HG03565 (cell line): Measurements from ENCODE around the gene MACROD1.

Experiments
- ATAC-seq: cut with Tn5 transposase; IDR thresholded peaks from one replicate; pipeline ENCODE4 v1.9.1; 2021; ENCODE audit warnings: mild to moderate bottlenecking, moderate library complexity; ENCODE audit not compliant: unreplicated experiment

The MACROD1 gene

DNA sequence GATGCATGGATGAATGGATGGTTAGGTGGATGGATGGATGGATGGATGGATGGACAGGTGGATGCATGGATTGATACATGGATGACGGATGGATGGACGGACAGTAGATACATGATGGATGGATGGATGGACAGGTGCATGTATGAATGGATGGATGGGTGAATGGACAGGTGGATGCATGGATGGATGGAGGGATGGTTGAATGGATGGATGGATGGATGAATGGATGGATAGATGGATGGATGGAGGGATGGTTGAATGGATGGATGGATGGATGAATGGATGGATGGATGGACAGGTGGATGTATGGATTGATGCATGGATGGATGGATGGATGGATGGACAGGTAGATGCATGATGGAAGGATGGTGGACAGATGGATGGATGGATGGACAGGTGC, 51.7 kb downstream of the MACROD1 start:
- no peak for ATAC-seq

DNA sequence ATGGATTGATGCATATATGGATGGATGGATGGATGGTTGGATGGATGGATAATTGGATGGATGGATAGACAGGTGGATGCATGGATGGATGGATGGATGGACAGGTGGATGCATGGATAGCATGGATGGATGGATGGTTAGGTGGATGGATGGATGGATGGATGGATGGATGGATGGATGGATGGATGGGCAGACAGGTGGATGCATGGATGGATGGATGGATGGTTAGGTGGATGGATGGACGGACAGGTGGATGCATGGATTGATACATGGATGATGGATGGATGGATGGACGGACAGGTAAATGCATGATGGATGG, 52.5 kb downstream of the MACROD1 start:
- ATAC-seq: no peak

DNA sequence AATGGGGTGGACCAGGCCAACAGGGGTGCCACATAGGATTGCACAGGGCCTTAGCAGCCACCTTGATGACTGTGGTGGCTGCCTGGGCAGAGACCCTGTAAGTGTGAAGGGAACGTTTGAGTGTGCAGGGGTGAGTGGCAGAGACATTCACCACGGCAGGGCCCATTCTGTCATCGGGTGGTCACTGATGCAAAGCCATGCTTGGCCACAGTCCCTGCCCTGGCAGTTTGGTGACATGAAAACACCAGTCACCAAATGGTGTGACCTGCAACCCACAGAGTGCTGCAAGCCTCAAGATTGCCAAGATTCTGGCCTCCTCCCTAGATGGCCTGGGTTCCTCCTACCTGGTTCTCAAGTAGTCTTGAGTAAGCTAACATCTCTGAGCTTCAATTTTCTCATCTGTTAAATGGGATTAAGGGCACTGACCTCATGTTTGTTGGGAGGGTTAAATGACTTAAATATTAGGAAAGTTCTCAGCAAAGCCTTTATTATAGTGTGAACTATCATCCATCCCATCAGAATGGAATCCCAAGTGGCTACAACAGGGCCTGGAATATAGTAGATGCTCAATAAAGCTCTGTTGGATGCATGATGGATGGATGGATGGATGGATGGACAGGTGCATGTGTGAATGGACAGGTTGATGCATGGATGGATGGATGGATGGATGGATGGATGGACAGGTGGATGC, 53.0 kb downstream of the MACROD1 start:
- ATAC-seq: no peak

DNA sequence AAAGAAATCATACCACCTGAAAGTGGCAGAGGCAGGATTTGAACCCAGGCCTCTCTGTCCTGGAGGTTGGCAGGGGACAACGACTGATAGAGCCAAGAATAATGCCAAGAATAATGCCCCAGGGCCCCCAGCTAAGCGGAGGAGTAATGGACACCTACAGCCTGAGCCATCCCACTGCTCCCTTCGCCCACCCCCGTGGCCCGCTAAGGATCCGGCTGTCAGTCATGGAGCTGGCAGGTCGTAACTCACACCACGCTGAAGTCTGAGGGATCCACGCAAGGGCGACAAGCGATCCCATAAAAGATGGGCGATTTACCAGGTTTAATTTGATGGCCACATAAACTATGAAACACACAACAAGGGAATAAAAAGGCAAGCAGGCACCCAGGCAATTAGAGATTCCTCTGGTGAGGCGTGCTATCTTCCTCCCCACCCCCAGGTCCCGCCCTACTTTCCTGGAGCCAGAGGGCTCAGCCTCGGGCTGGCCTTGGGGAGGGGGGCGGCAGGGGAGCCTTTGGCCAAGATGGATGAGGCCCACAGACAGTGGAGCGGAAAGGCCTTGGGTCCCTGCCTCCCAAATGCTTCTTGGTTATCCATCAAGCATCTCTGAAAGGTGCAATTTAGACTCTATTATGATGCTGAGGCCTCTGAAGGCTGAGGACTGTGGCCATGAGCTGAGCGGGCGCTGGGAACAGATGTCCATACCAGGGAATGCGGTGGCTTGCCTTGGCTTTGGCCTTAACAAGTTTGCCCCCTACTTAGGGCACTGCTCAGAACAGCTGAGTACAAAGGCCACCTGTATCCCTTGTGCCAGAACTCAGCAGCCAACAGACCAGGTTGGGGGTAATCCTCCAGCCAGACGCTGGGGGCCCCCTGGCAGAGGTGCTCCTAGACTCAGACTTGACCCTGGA, 55.2 kb downstream of the MACROD1 start:
- ATAC-seq: no peak

DNA sequence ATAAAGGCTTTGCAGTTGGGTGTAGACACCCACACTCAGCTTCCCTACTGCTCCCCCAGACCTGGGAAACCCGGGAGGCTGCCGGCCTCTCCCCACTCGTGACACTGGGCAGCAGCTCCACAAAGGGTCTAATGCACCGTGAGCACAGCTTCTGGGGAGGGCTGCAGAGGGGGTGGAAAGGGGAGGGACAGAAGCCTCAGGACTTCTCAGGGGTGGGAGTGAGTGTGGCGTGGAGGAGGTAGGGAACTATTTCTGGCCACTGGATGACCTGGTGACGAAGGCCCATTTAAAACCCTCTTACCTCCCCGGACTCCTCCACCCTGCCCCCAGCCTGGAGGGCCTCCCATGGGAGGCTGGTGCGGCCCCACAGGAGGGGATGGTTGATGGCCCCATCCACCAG, 56.6 kb downstream of the MACROD1 start:
- no peak for ATAC-seq

DNA sequence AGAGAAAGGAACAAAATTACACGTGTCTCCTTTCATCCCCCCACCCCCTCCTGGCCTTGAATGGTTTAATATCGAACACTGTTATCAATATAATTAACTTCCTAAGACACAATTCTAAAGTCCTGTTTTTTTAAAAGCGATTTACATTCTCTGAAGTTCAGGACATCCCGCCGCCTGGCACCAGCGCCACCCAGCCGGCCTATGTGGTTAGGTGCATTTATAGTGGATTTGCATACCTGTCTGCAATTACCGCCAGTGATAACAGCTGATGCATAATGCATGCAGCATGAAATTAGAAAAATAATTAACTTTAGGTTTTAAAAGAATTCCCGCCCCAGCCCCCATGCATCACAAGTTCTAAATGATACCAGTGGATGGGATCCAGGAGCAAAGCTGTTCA, 58.6 kb downstream of the MACROD1 start:
- no peak for ATAC-seq

DNA sequence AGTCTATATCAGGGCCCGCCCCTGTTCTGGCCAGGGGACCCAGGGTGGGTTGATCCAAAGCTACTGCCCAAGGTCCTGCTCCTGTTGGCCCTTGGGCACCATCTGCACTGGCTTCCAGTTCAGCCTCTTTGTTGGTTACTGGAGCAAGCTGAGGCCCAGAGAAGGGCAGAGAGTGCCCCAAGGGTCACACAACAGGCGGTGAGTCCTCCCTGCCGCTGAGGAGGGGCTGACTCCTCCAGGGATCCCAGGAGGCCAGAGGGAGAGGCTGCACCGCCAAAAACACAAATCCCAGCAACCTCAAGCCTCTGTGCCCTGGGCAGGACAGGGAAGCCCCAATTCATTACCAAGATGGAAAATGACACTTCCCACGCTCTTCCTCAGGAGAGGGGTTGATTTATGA, 61.3 kb downstream of the MACROD1 start:
- ATAC-seq: no peak

DNA sequence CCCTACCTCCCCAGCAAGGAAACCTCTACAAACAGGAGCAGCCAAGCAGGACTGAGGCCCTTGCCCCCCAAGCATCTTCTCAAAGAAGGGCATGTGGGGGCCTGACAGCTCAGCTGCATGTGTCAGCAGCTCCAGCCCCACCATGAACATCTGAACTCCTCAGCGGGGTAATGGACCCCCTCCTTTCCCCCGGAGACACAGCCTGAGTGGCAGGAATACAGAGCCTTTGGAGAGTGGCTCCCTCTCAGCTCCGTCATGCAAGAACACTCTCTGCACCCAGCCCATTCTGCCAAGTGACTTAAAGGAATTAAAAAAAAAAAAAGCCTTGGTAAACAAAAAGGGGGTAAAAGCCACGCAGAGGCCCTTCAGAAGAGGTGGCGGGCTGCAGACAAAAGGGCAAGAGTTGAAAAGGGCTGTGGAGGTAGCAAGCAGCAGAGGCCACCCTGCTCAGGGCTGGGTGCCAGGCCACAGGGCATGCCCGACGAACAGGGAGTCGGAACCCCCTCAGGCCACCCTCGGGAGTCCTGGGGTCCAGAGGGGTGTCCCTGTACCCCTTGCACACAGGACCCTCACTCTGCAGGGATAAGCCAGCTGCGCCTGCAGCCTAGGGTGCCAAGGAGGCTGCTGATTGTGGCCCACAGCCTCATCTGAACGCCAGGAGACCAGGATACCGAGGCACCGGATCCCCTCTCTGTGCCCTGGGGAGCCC, 62.5 kb downstream of the MACROD1 start:
- no peak for ATAC-seq

DNA sequence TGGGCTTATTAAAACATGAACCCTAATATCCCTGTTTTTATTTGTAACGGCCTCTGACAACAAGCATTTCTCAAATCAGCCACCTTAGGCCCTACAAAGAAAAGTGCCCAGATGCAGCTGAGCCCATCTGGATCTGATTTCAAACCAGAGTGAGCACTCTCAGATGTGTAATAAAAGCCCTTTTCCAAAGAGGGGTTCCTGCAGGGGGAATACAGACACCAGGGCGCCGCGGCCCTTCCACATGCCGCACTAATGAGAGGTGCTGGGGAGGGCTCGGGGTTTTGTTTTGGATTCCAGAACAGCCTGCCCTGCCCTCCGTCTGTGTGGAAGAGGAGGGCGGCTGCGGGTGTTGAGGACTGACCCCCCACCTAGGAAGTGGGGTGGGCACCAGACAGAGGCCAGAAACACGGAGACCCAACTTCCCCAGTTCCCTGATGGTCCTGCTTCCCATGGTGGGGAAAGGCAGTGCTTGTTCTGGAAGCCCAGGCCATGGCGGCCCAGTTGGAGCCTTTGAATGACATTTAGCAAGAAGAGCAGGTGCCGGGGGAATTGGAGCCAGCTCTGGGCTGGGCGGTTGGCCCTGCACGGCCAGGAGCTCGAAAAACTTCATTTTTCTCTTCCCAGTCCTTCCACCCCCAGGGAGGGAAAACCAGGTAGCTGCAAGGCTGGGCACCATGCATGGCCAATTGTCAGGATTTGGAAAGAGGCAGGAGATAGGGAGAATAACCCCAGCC, 63.7 kb downstream of the MACROD1 start:
- no peak for ATAC-seq

DNA sequence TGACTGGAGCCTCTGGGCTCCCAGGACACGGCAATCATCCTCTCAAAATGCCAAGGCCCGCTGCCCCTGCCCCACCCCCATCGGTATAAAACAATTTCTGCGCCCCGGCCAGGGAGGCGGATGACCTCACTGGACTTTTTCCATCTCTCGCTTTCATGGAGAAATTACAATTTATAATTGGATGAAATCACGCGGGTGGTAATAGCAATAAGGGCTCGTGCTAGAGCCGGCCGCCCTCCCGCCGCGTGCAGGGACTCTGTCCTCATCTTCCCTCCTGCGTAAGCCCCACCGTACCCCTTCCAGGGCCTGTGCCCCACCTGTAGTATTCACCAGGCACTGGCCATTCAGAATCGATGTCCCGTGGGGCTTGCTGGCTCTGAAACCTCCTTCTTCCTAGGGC, 64.5 kb downstream of the MACROD1 start:
- ATAC-seq: no peak

DNA sequence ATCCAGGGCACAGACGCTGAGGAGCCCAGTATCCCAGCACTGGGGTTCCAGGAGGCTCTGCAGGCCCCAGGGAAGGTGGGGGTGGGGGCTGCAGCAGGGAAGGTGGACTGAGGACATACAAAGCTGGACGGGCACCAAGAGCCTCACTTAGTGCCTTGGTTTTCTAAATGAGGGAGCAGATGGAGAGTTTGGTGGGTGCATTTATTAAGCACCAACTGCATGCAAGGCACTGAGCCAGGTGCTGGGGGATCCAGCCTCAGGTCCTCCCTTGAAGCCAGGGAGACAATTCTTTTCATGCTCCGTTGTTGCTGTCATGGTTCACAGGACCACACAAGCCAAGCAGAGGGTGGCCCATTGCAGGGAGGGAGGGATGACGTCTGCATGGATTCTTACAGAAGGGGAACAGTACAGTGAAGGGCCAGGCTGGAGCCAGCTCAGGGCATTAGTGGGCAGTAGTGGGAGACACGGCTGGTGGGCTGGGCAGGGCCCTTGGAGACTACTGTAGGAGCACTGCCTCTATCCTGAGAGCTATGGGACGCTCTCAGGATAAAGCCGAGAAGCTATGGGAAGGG, 65.0 kb downstream of the MACROD1 start:
- no peak for ATAC-seq

DNA sequence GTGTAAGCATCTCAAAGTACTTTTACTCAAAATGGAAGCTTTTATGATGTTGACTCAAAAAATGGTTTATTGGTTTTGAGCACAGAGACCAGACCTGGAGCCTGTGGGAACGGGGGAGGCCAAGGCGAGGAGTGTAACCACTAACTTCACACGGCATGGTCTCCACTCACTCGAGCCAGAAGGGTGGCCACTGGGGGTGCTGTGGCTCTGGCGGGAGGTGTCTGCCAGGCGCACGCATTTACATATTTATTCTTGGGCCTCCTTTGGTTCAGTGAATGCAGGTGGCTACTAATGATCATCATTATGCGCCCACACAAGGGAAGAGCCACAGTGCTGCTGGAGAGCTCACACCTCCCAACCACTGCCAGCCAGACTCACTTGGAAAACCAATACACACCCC, 65.6 kb downstream of the MACROD1 start:
- no peak for ATAC-seq

DNA sequence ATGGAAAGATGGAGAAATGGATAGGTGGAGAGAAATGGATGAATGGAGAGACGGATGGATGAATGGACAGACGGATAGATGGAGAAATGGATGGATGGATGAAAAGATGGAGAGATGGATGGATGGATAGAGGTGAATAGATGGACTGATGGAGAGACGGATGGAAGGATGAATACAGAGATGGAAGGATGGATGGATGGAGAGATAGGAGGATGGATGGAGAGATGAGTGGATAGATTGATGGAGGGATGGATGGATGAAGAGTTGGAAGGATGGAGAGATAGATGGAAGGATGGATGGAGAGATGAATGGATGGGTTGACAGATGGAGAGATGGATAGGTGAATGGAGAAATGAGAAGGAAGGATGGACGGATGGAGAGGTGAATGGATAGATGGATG, 66.5 kb downstream of the MACROD1 start:
- no peak for ATAC-seq

DNA sequence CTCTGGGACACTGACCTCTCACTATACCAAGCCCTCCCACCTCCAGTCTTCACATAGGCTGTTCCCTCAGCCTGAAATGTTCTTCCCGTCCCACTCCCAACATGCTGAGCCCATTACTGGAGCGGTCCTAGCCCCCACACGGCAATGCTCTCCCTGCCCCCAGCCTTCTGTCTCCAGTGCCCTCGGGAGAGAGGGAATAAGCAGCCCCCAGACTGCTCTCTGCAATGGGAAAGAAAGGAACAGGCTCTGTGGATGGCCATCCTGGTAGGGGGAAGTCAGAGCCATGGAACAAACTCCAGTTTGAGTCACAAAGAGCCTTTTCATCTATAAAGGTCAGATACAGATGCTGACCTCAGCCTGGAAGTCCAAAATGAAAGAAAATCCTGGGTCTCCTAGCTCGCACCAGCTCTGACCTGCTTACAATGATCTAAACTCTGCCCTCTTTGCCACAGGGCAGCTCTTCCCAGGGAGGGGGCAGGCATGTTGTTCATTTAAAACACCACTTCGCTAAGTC, 67.5 kb downstream of the MACROD1 start:
- ATAC-seq: no peak

DNA sequence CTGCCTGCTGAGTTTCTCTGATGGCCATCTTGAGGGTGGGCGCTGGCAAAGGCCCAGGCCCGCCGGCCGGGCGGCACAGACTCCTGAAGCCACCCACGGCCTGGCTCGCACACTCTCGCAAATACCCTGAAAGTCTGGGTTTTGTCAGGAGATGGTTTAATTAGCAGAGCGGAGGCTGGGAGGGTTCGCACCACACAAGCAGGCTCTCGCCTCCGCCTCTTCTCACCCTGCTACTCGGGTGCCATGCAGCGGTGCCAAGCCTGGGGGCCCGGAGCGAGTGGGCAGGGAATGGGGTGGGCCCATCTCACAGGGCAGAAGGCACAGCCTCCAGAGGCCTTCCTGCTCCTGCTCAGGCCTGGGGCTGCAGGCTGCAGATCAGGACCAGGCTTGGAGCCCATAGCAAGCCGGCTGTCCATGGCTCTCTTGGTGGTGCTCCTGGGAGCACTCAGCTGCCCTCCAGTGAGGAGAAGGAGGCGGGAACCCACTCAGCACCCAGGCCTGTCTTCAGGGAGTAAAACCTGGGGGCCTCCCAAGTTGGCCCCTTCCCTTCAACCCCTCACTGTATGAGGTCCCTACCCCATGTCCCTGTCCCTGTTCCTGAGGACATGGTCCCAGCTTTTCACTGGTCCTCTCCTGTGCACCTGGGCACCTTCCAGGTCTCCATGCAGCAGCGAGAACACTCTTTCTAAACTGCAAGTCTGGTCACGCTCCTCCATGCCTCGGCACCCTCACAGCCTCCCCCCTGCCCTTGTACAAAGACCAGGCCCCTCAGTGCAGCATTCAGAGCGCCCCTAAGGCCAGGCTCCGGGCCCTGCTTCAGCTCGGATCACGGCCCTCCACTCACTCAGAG, 68.2 kb downstream of the MACROD1 start:
- ATAC-seq: no peak

DNA sequence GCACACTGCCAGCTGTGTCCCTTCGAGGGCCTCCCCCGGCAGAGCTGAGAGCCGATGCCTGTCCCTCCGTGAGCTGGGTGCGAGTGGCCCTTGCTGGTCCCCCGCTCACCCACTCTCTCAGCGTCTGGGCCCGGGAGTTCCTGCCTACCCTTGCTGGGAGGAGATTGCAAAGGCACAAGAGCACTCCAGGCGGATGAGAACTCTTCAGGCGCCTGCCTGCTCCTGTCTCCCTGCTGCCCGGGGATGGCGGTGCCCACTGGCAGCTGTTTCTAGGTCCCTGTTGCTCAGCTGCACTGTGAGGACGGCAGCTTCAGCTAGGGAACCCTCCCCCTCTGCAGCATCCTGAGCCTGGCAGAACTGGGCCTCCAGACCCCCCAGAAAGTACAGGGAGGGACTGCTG, 69.1 kb downstream of the MACROD1 start:
- no peak for ATAC-seq

DNA sequence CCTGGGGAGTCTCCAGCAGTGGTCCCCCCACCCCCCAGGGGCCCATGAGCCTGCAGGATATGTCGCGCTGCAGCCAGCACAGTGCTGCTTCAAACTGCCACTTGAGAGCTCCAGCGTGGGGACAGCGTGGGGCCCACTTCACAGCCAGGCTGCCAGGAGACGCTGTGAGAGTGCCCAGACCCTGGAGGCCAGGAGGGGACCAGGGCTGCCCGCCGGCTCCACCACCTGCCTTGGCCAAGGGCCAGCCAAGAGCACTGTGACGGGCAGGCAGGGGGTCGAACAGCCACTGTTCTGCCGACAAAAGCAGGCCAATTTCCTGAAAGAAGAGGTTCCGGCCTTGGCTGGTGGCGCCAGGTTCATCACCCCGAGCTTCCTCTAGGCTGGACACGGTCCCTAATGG, 70.0 kb downstream of the MACROD1 start:
- ATAC-seq: no peak

DNA sequence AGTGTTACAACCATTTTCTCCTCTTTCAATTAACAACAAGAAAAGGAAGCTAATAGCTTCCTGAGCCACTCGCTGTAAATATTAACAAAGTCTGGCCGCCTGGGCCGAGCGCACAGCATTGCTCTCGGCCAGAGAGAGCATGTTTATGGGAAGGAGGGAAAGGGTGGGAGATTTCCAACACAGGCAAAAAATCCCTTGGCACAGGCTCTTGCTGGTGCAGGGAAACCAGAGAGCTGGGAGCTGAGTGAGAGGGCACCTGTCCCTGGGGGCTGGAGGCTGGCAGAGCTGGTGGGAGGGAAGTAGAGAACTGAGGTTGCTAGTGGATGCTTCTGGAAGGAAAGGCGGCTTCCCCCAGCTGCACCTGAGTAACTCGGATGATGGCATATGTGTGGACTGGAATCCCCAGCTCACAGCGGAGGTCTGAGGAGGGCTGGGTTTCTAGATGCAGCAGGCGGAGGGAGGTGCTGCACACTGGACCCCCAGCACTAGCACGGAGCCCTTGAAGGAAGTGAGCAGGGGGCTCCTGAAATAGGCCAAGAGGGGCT, 70.6 kb downstream of the MACROD1 start:
- ATAC-seq: no peak

DNA sequence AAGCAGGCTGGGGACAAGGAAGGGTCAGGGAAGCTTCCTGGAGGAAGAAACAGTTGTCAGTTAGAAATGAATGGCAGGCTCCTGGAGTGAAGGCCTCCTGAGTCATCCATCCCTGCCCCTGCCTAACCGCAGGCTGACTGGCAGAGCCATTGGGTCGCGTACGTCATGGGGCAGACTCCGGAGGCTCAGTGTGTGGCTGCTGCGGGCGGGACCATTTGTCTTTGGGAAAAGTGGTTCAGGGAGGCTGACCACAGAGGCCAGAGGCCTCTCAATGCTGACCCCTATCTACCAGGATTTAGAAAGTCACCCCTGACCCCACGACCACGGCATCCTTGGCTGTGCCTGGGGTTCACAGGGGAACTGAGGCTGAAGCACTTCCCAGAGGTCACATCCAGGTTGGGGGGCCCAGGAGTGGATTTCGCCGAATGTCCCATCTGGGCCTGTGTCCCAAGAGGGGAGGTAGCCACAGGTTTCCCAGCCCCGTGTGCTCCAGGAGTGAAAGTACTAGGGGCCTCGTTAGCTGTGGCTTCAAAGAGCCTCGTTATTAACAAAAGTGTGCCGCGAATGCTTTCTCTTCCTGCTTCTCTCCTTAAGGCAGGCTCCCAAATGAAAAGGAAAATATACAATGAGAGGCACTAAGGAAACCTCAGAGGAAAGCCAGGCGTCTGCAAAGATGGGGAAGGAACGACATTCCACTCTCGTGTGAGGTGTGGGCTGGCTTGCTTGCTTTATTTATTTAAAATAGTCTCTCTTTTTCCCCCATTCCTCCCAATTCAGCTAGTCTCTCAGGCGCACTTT, 71.3 kb downstream of the MACROD1 start:
- no peak for ATAC-seq
